ENCODE results near the gene FKBP11. TPM values are rescaled to one million over a fixed set of nuclear protein-coding genes. Genes with fewer than 3 reads are reported as not detected.
"Not testable (repeated sequence)": the region's sequence is repeated elsewhere in the genome, so short reads cannot be mapped to it uniquely, and the experiment has no call there.

The FKBP11 gene
- total RNA-seq, 1 experiment from 2014 or later: 8.6 TPM

GRCh38 chr12:48903363-48903981 lies 21.8 kb downstream of the FKBP11 start:
- Histone ChIP-seq H3K4me1 (peaks cover 5% of the 10 kb centered on the region; the same call in 1 of the 2 replicates), H3K27me3 (peaks cover 5% of the 10 kb centered on the region), H3K4me3 (no peak overlapping the region), H3K9me3 (replicated peaks) (no peaks in the 10 kb centered on the region), H3K27ac (no peak overlapping the region), H3K36me3 (no peaks in the 10 kb centered on the region)
- DNase-seq: no peak

- Histone ChIP-seq H3K27ac (no peak overlapping the region), H3K27me3 (peaks cover 9% of the 10 kb centered on the region), H3K4me3 (no peak overlapping the region), H3K9me3 (replicated peaks) (no peaks in the 10 kb centered on the region), H3K4me1 (peaks cover 5% of the 10 kb centered on the region; the same call in 1 of the 2 replicates), H3K36me3 (no peaks in the 10 kb centered on the region)
- no peak for DNase-seq
These were observed 24.0 kb downstream of the FKBP11 start for GRCh38 chr12:48901278-48901677.

- Histone ChIP-seq H3K36me3 (no peaks in the 10 kb centered on the region), H3K27ac (no peak overlapping the region), H3K27me3 (peaks cover 5% of the 10 kb centered on the region), H3K9me3 (replicated peaks) (no peaks in the 10 kb centered on the region), H3K4me1 (peaks cover 3% of the 10 kb centered on the region; the same call in 1 of the 2 replicates), H3K4me3 (no peak overlapping the region)
- no peak for DNase-seq
These were observed 25.6 kb downstream of the FKBP11 start for GRCh38 chr12:48899651-48900050.

- Histone ChIP-seq H3K27ac (no peak overlapping the region), H3K4me3 (no peak overlapping the region), H3K27me3 (peaks cover 14% of the 10 kb centered on the region), H3K9me3 (replicated peaks) (no peaks in the 10 kb centered on the region), H3K36me3 (no peaks in the 10 kb centered on the region), H3K4me1 (no peaks in the 10 kb centered on the region)
- no peak for DNase-seq
These were observed 31.0 kb downstream of the FKBP11 start for GRCh38 chr12:48894271-48894670.

DNA sequence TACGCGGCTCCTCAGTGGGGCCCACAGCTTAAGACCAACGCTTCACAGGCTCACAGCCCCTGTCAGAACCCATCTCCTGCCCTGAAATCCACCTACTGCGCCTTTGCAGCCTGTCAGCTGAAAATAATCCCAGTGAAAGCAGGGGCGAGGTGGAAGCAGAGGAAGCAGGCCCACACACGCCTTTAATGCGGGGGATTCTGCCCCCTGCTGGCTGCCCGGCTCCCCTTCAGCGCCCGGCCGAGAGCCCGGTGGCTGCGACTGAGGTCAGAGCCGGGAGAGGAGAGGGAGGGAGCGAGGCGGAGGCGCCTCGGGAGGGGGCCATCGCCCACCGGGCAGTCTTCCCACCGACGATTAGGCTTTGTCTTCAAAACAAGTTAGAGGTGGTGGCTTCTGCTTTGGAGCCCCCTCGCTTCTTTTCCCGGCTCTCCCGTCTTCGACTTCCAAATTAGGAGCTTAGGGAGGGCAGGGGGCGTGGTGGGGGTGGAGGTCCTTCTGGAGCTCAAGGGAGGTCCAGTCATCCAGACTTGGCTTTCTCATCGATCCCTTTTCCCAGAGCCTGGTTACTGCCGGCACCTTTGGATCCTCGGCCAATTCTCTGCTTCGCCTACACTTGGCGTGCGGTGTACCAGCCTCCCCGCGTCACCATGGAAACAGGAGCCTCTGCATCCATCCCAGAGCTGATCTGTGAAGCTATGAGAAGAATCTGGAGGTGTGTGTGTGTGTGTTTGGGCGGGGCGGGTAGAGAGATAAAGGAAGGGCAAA lies 34.5 kb downstream of the FKBP11 start:
- H3K27ac ChIP-seq: no peak overlapping the region
- H3K4me3 ChIP-seq: no peak overlapping the region
- peak; percentile 78 to 88 for DNase-seq
- H3K27me3 ChIP-seq: peaks cover 12% of the 10 kb centered on the region
- H3K4me1 ChIP-seq: no peaks in the 10 kb centered on the region
- H3K9me3 ChIP-seq (replicated peaks): no peaks in the 10 kb centered on the region
- H3K36me3 ChIP-seq: no peaks in the 10 kb centered on the region

GRCh38 chr12:48889679-48890078 lies 35.6 kb downstream of the FKBP11 start:
- Histone ChIP-seq H3K4me1 (no peaks in the 10 kb centered on the region), H3K27ac (no peak overlapping the region), H3K4me3 (no peak overlapping the region), H3K9me3 (replicated peaks) (no peaks in the 10 kb centered on the region), H3K36me3 (no peaks in the 10 kb centered on the region), H3K27me3 (peaks cover 12% of the 10 kb centered on the region)
- DNase-seq: no peak

DNA sequence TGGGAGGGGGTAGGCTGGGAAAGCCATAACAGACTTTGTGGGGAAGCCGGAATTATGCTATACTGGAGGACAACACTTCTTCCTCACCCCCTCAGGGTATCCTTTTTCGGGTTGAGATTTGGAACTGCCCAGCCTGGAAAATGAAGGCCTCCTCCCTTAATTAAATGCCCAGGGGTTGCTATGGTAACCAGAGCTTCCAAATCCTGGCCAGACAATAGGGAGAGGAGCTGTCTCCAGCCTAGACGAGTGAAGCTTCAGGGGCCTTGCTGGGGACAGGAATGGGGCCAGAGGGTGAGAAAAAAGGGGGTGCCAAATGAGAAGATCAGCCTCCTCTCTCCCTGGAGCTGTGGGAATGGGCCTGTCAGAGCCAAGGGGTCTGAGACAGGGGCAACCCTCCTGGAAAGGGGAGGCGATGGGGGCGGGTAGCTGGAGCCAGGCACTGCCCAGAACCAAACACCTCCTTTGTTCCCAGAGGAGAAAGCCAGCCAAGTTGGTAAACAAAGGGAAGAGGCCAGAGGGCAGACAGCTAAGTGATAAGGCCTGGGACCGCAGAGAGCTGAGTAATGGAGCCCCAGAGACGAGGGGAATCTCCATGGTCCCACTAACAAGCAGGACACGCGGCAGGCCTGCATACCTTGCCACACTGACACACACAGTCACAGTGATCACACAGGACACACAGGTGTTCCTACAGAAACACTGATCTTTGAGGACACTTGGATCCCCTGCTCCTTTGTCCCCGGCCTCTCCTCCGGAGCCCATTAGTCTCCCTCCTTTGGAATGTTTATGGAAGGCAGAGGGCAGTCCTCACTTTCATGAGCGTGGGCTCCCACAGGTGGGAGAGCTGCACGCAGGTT lies 41.8 kb downstream of the FKBP11 start:
- H3K27ac ChIP-seq: no peak overlapping the region
- H3K27me3 ChIP-seq: peaks cover 3% of the 10 kb centered on the region; the same call in 1 of the 2 replicates
- H3K9me3 ChIP-seq (replicated peaks): no peaks in the 10 kb centered on the region
- no peak overlapping the region for H3K4me3 ChIP-seq
- peaks cover 21% of the 10 kb centered on the region for H3K4me1 ChIP-seq
- peak; percentile 53 to 72 for DNase-seq
- H3K36me3 ChIP-seq: no peaks in the 10 kb centered on the region

GRCh38 chr12:48882972-48883304 lies 42.4 kb downstream of the FKBP11 start:
- Histone ChIP-seq H3K27me3 (no peaks in the 10 kb centered on the region), H3K27ac (no peak overlapping the region), H3K9me3 (replicated peaks) (no peaks in the 10 kb centered on the region), H3K36me3 (no peaks in the 10 kb centered on the region), H3K4me1 (peaks cover 21% of the 10 kb centered on the region), H3K4me3 (no peak overlapping the region)
- DNase-seq: no peak

DNA sequence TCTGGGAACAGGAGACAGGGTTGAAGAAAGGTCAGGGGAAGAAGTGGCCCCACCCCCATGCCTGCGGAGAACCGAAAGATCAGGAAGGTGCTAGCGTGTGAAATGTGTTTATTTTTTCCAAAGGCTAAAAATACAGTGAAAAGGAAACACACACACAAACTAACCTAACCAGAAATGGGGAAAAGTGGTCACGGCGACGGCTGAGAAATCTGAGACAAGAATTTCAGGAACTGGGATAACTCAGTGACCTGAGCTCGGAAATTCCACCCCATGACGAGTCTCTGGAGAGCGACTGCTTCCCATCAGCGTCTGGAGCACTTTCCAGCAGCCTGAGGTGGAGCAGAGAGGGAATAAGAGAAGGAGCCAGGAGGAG lies 43.0 kb downstream of the FKBP11 start:
- peaks cover 21% of the 10 kb centered on the region for H3K4me1 ChIP-seq
- no peaks in the 10 kb centered on the region for H3K36me3 ChIP-seq
- H3K27me3 ChIP-seq: no peaks in the 10 kb centered on the region
- no peak overlapping the region for H3K27ac ChIP-seq
- H3K4me3 ChIP-seq: peak overlapping the region; percentile 31
- peak; percentile 16 to 46 for DNase-seq
- no peaks in the 10 kb centered on the region for H3K9me3 ChIP-seq (replicated peaks)

- H3K4me3 ChIP-seq: peak overlapping the region; percentile 31
These were observed 43.5 kb downstream of the FKBP11 start for GRCh38 chr12:48881686-48882314.

DNA sequence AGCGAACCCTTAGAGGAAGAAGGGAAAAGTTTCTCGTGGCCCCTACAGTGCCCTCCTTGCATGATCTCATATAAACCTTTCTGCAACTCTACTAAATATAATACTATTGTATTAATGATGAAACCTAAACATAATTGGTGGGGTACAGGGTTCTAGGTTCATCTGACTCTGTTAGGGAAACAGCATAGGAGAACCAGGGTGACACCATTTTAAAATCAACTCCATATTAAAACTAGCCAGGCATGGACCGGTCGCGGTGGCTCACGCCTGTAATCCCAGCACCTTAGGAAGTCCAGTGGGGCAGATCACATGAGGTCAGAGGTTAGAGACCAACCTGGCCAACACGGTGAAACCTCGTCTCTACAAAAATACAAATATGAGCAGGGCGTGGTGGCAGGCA lies 44.6 kb downstream of the FKBP11 start:
- H3K27ac ChIP-seq: no peak overlapping the region
- H3K9me3 ChIP-seq (replicated peaks): no peaks in the 10 kb centered on the region
- H3K4me1 ChIP-seq: peaks cover 21% of the 10 kb centered on the region

More at GRCh38 chr12:48881686-48882314, 43.5 kb downstream of the FKBP11 start:
- Histone ChIP-seq H3K36me3 (no peaks in the 10 kb centered on the region), H3K27me3 (no peaks in the 10 kb centered on the region), H3K9me3 (replicated peaks) (no peaks in the 10 kb centered on the region), H3K4me1 (peaks cover 21% of the 10 kb centered on the region), H3K27ac (no peak overlapping the region)
- no peak for DNase-seq

GRCh38 chr12:48878548-48878947 lies 46.7 kb downstream of the FKBP11 start:
- Histone ChIP-seq H3K27me3 (peaks cover 9% of the 10 kb centered on the region), H3K36me3 (no peaks in the 10 kb centered on the region), H3K27ac (no peak overlapping the region), H3K4me1 (peaks cover 17% of the 10 kb centered on the region), H3K9me3 (replicated peaks) (no peaks in the 10 kb centered on the region), H3K4me3 (no peak overlapping the region)
- no peak for DNase-seq

More for the DNA sequence above, 44.6 kb downstream of the FKBP11 start:
- Histone ChIP-seq H3K36me3 (no peaks in the 10 kb centered on the region), H3K4me3 (no peak overlapping the region), H3K27me3 (no peaks in the 10 kb centered on the region; the same call in 1 of the 2 replicates)
- DNase-seq: no peak

DNA sequence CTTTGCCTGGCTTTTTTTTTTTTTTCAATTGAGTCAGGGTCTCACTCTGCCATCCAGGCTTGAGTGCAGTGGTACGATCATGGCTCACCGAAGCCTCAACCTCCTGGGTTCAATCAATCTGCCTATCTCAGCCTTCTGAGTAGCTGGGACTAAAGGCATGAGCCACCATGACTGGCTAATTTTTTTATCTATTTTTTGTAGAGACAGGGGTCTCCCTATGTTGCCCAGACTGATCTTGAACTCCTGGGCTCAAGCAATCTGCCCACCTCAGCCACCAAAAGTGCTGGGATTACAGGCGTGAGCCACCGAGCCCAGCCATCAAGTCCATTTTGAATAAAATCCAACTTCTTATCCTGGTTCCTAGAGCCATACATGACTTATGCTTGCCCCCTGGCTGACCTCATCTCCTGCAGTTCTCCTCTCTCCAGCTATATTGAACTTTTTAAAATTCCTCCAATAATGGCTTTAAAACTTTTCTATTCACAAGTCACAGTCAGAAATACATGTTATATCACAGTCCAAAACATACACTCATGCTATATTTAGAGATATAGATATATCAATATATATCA lies 49.3 kb downstream of the FKBP11 start:
- Histone ChIP-seq H3K4me3 (no peak overlapping the region), H3K4me1 (no peaks in the 10 kb centered on the region), H3K27ac (no peak overlapping the region), H3K36me3 (no peaks in the 10 kb centered on the region), H3K27me3 (peaks cover 31% of the 10 kb centered on the region), H3K9me3 (replicated peaks) (no peaks in the 10 kb centered on the region)
- DNase-seq: no peak

- not testable (repeated sequence) for H3K4me3 ChIP-seq; H3K27ac ChIP-seq; H3K4me1 ChIP-seq; H3K9me3 ChIP-seq (replicated peaks); H3K36me3 ChIP-seq; DNase-seq
- peaks cover 34% of the 10 kb centered on the region for H3K27me3 ChIP-seq
These were observed 51.8 kb downstream of the FKBP11 start for GRCh38 chr12:48873534-48873933.
